GM12878 (cell line): ENCODE results near the gene EYA2. TPM values are rescaled to one million over a fixed set of nuclear protein-coding genes. Genes with fewer than 3 reads are reported as not detected.
A peak's percentile ranks its signal among the peaks of the same experiment; 100 is the strongest.

Source experiments
- ATAC-seq: fragments of 200-7000 bp; cut with Tn5 transposase; 3 replicates; pipeline ENCODE4 v1.9.1; 2020; ENCODE audit warnings: mild to moderate bottlenecking, moderate library complexity
- BruUV-seq: library from RNA; stranded (reverse); fragments of 400-500 nt; replicated peaks from 2 replicates; lab custom pipeline; 2021; lab: Mats Ljungman, UMichigan
- CTCF ChIA-PET: fragments of 300-600 bp; sonication (Branson Sonifier 250); formaldehyde crosslinking; extraction: SDS; loops from one replicate; lab custom pipeline; 2021; ENCODE audit warnings: inconsistent platforms; lab: Yijun Ruan, JAX
- POLR2A ChIA-PET: fragments of 350-600 bp; formaldehyde crosslinking; extraction: SDS; loops from one replicate; lab custom pipeline; 2021; ENCODE audit warnings: inconsistent platforms; lab: Charles Lee
- RAD21 ChIA-PET: fragments of 300-600 bp; sonication (Branson Sonifier 250); formaldehyde crosslinking; loops from one replicate; lab custom pipeline; 2023; ENCODE audit warnings: antibody characterized with exemption; ENCODE audit not compliant: unreplicated experiment; lab: Charles Lee
- SMC1A ChIA-PET: fragments of 300-600 bp; sonication (Branson Sonifier 250); formaldehyde crosslinking; loops from one replicate; lab custom pipeline; 2023; ENCODE audit not compliant: unreplicated experiment, uncharacterized antibody; lab: Charles Lee
- DNase-seq: peaks from one replicate; pipeline ENCODE4 v3.0.0-alpha.2; 2011; ENCODE audit warnings: low read depth, low spot score
- FAIRE-seq: peaks from 3 replicates; lab custom pipeline; 2011; peaks lifted over from hg19 to GRCh38; lab: Jason Lieb, UNC
- H2AFZ ChIP-seq: 2 replicates; pipeline ENCODE4 v1.6.0; 2011; ENCODE audit warnings: low read depth, low read length, control low read depth; ENCODE audit not compliant: control insufficient read depth
- H3K27ac ChIP-seq: 2 replicates; pipeline ENCODE4 v1.5.1; 2011; ENCODE audit warnings: control low read depth; ENCODE audit not compliant: control insufficient read depth, insufficient read depth
- H3K27me3 ChIP-seq, 2 experiments: replicated peaks in 1 of 2; 2 replicates each; pipeline versions ENCODE4 v1.6.0 to v1.6.1; 2011; ENCODE audit warnings: low read length in 1 of 2; ENCODE audit not compliant: control insufficient read depth in 2 of 2, insufficient read depth in 2 of 2
- H3K36me3 ChIP-seq, 2 experiments: 2 replicates each; pipeline ENCODE4 v1.5.1; 2011; ENCODE audit warnings: low read length in 1 of 2; ENCODE audit not compliant: control insufficient read depth in 2 of 2, insufficient read depth in 2 of 2
- H3K4me1 ChIP-seq: 2 replicates; pipeline ENCODE4 v1.6.1; 2011; ENCODE audit warnings: mild to moderate bottlenecking, low read length, moderate library complexity, mixed read lengths; ENCODE audit not compliant: control insufficient read depth, insufficient read depth
- H3K4me2 ChIP-seq: 2 replicates; pipeline ENCODE4 v1.6.0; 2011; ENCODE audit warnings: control low read depth; ENCODE audit not compliant: control insufficient read depth, insufficient read depth
- H3K4me3 ChIP-seq: fragments of 200-600 bp; sonication (generic); 2 replicates; pipeline ENCODE4 v1.5.1; 2016
- H3K79me2 ChIP-seq: 2 replicates; pipeline ENCODE4 v1.6.0; 2011; ENCODE audit warnings: low read length; ENCODE audit not compliant: control insufficient read depth, insufficient read depth
- H3K9ac ChIP-seq: 2 replicates; pipeline ENCODE4 v1.8.0; 2011; ENCODE audit warnings: low read length, control low read depth, mixed read lengths; ENCODE audit not compliant: control insufficient read depth, insufficient read depth
- H3K9me3 ChIP-seq: replicated peaks from 3 replicates; pipeline ENCODE4 v1.5.1; 2011; ENCODE audit warnings: mild to moderate bottlenecking, low read length; ENCODE audit not compliant: control insufficient read depth, insufficient read depth
- H4K20me1 ChIP-seq: 2 replicates; pipeline ENCODE4 v1.6.0; 2011; ENCODE audit not compliant: control insufficient read depth, insufficient read depth
- ASH2L ChIP-seq: fragments of 300-600, 200-600 bp; sonication (generic); IDR thresholded peaks from 2 replicates; pipeline ENCODE4 v1.6.1; 2017; ENCODE audit warnings: low read depth, mild to moderate bottlenecking, borderline replicate concordance
- BHLHE40 ChIP-seq, 2 experiments: fragments of 450-650 bp in 1 of 2; IDR thresholded peaks; 2 replicates each; pipeline ENCODE4 v1.6.1; 2011 to 2017; ENCODE audit warnings: low read depth in 2 of 2, borderline replicate concordance in 1 of 2, improper control_type of control experiment in 1 of 2, low read length in 1 of 2, mild to moderate bottlenecking in 1 of 2
- CHD2 ChIP-seq: IDR thresholded peaks from 2 replicates; pipeline ENCODE4 v1.6.1; 2011; ENCODE audit warnings: low read depth, low read length, improper control_type of control experiment, borderline replicate concordance
- ETV6 ChIP-seq, 2 experiments: fragments of 450-650 bp in 1 of 2; IDR thresholded peaks in 1 of 2; conservative IDR thresholded peaks in 1 of 2; 2 replicates each; pipeline ENCODE4 v1.6.1; 2014; ENCODE audit warnings: antibody characterized with exemption in 1 of 2, borderline replicate concordance in 1 of 2, low read depth in 1 of 2, mild to moderate bottlenecking in 1 of 2, moderate library complexity in 1 of 2
- FOS ChIP-seq: IDR thresholded peaks from 3 replicates; pipeline ENCODE4 v1.6.1; 2011; ENCODE audit warnings: borderline replicate concordance; ENCODE audit not compliant: insufficient read length; ENCODE audit errors: extremely low read depth
- MTA2 ChIP-seq: fragments of 450-650 bp; IDR thresholded peaks from 2 replicates; pipeline ENCODE4 v1.6.1; 2016; ENCODE audit warnings: low read depth, mild to moderate bottlenecking, moderate library complexity
- NFIC ChIP-seq: IDR thresholded peaks from 2 replicates; pipeline ENCODE4 v1.6.1; 2012; ENCODE audit warnings: low read depth, mild to moderate bottlenecking, inconsistent platforms, low read length, moderate library complexity
- NFXL1 ChIP-seq: fragments of 450-650 bp; IDR thresholded peaks from 2 replicates; pipeline ENCODE4 v1.6.1; 2017; ENCODE audit warnings: antibody characterized with exemption, mild to moderate bottlenecking, borderline replicate concordance
- NR2F1 ChIP-seq: fragments of 450-650 bp; conservative IDR thresholded peaks from 2 replicates; pipeline ENCODE4 v1.6.1; 2017; ENCODE audit warnings: mild to moderate bottlenecking
- RELA ChIP-seq: fragments of 450-650 bp; IDR thresholded peaks from 2 replicates; pipeline ENCODE4 v1.8.0; 2014; ENCODE audit warnings: borderline replicate concordance; ENCODE audit not compliant: partially characterized antibody
- SMC3 ChIP-seq: IDR thresholded peaks from 2 replicates; pipeline ENCODE4 v1.6.1; 2011; ENCODE audit warnings: low read length, improper control_type of control experiment, borderline replicate concordance
- SP1 ChIP-seq: IDR thresholded peaks from one replicate; pipeline ENCODE4 v1.6.1; 2011; ENCODE audit warnings: low read depth, low read length
- SREBF1 ChIP-seq: IDR thresholded peaks from 2 replicates; pipeline ENCODE4 v1.6.1; 2012; ENCODE audit warnings: mild to moderate bottlenecking, low read length
- TARDBP ChIP-seq: IDR thresholded peaks from 2 replicates; pipeline ENCODE4 v1.6.1; 2016; ENCODE audit warnings: borderline replicate concordance
- ZNF24 ChIP-seq: fragments of 450-650 bp; IDR thresholded peaks from 2 replicates; pipeline ENCODE4 v1.6.1; 2017; ENCODE audit warnings: antibody characterized with exemption, mild to moderate bottlenecking
- WGBS: methylation state at CpG from one replicate; pipeline ENCODE4 v1.1.6; 2016; ENCODE audit warnings: low lambda C conversion rate; ENCODE audit not compliant: insufficient replicate concordance, insufficient coverage; ENCODE audit errors: missing lambda C conversion rate; 5-methylcytosine and 5-hydroxymethylcytosine counted together
- in situ Hi-C: fragments of 300-500 bp; cut with MboI; formaldehyde crosslinking; loops from 9 replicates; pipeline ENCODE4 v1.14.3; 2018; ENCODE audit warnings: mixed read lengths
- intact Hi-C: fragments of 100-400 bp; cut with micrococcal nuclease; formaldehyde crosslinking; loops from one replicate; pipeline ENCODE4 v1.14.2; 2022; ENCODE audit not compliant: unreplicated experiment
- polyA plus RNA-seq, 11 experiments: library from polyadenylated mRNA; depleted of rRNA in 4 of 11; unstranded in 6 of 11; stranded (reverse) in 5 of 11; fragments of >200 nt; fragmentation: Nextera tagmentation in 4 of 11; fragmentation: Illumina TruSeq in 1 of 11; extraction: Ambion mirVana in 4 of 11; extraction: Trizol in 1 of 11; gene quantifications; 1 replicate in 1 of 11; 2 replicates in 10 of 11; pipeline versions ENCODE4 v1.2.1 to v1.2.3, GENCODE V29; 2011 to 2016; ENCODE audit warnings: inconsistent platforms in 2 of 11, missing spikeins in 2 of 11, low read depth in 1 of 11
- total RNA-seq, 4 experiments: library from RNA; depleted of rRNA in 3 of 4; stranded (reverse); fragments of >200 nt in 3 of 4; fragmentation: Illumina TruSeq in 1 of 4; extraction: Trizol in 1 of 4; gene quantifications; 2 replicates each; pipeline versions ENCODE4 v1.2.1 to v1.2.3, GENCODE V29; 2013 to 2021
- TF ChIP-seq, protein P1 (sequence below): IDR thresholded peaks from 2 replicates; pipeline ENCODE4 v1.6.1; 2011; ENCODE audit warnings: borderline replicate concordance, low read depth, mild to moderate bottlenecking, moderate library complexity, mixed read lengths, low read length; ENCODE audit not compliant: insufficient read depth; ENCODE audit errors: extremely low read length

EYA2 gene
- total and polyA plus RNA-seq, 10 of the 15 experiments (the other 5 are each of a cell fraction or from before 2014, with no cell fraction given) = 0.20 TPM; not detected in 9

DNA sequence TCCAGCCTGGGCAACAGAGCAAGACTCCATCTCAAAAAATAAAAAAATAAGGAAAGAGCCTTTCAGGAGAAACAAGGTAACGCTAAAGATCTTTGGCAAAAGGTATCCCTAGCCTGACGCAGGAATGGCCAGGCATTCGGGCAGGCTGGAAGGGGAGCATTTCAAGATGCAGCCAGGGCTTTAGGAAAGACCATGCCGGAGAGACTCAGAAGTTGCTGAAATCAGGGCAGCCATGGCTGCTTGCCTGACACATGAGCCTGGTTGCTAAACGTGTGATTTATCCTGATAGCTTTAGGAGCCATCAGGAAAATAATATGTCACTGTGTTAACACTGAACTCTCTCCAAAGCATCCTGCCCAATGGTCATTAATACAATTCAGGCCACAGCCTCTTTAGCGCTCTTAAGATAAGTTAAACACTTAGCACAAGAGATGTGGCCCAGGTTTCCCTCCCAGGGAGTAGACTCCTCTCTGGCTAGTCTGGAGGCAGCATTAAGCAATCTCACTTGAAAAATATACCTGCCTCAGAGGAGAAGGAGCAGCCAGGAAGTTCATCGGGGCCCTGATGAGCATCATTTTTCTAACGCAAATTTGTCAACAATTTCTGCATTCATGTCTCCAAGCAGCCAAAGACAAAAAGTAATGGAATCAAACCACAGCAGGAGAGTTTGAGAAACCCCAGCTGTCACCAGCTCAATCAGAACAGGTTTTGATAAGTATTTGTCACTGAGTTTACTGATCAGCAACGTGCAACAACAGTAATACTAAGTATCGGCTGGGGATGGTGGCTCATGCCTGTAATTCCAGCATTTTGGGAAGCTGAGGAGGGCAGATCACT, 261.9 kb downstream of the EYA2 start:
- no peaks in the 10 kb centered on the region; a peak in 2 of 4 replicates for H3K27me3 ChIP-seq
- POLR2A ChIA-PET = interaction anchor here (0.6 kb wide), 1 partner anchor 59 kb away, joined by 3 read pairs; no protein-coding TSS in a partner anchor
- CTCF ChIA-PET = no interaction called here
- no peak overlapping the region for H2AFZ ChIP-seq
- no peak overlapping the region for H3K9ac ChIP-seq
- no peaks in the 10 kb centered on the region for H4K20me1 ChIP-seq
- intact Hi-C loops (no loop called here), in situ Hi-C loops (no loop called here)
- H3K4me1 ChIP-seq = no peaks in the 10 kb centered on the region
- no peaks in the 10 kb centered on the region for H3K9me3 ChIP-seq
- no peak for ATAC-seq
- H3K27ac ChIP-seq = no peak overlapping the region
- no peak for TF ChIP-seq ASH2L
- no peak for TF ChIP-seq CHD2
- no peak for TF ChIP-seq NR2F1
- no peak for TF ChIP-seq NFIC
- TF ChIP-seq NFXL1 = peak; percentile 69; the same call in 1 of the 2 replicates
- TF ChIP-seq, all 136 proteins: peak for 1
- Histone ChIP-seq H3K4me2 (no peak overlapping the region), H3K36me3 (no peaks in the 10 kb centered on the region), H3K4me3 (no peak overlapping the region), H3K79me2 (no peaks in the 10 kb centered on the region)
- SMC1A ChIA-PET = interaction anchor here (0.9 kb wide), 1 partner anchor 739 kb away, joined by 4 read pairs; no protein-coding TSS in a partner anchor
- no peak for FAIRE-seq
- DNase-seq = no peak
- RAD21 ChIA-PET = interaction anchor here (0.5 kb wide), 1 partner anchor 142 kb away, joined by 3 read pairs; no protein-coding TSS in a partner anchor
- no TSS peak for BruUV-seq
- 82% methylated on average over 10 of the region's 10 CpGs for WGBS

DNA sequence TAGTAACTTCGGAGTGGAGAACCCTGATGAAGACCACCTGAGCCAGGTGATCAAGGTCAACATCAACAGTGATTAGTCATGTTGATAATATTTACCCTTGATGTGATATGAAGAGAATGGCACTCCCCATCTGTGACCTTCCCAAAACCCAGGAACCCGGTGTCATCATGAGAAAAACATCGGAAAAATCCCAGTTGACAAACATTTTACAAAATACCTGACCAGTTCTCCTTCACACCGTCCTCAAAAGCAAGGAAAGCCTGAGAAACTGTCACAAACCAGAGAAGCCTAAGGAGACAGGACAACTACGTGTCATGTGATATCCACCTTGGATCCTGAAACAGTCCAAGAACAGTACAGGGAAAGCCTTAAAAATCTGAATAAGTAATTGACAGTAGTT, 264.5 kb downstream of the EYA2 start:
- in situ Hi-C loops = no loop called here
- no TSS peak for BruUV-seq
- Histone ChIP-seq H3K9me3 (no peaks in the 10 kb centered on the region; the same call in 2 of the 3 replicates), H2AFZ (no peak overlapping the region), H3K27me3 (no peaks in the 10 kb centered on the region; a peak in 2 of 4 replicates), H3K9ac (no peak overlapping the region), H3K4me1 (no peaks in the 10 kb centered on the region), H3K79me2 (no peaks in the 10 kb centered on the region), H3K4me2 (no peak overlapping the region), H3K27ac (no peak overlapping the region), H4K20me1 (no peaks in the 10 kb centered on the region), H3K36me3 (no peaks in the 10 kb centered on the region), H3K4me3 (no peak overlapping the region)
- ChIA-PET SMC1A (no interaction called here), CTCF (no interaction called here), POLR2A (no interaction called here), RAD21 (interaction anchor here (0.9 kb wide), 1 partner anchor 35 kb away, joined by 3 read pairs; no protein-coding TSS in a partner anchor)
- FAIRE-seq (no peak), DNase-seq (no peak), ATAC-seq (no peak)
- 63% methylated on average over 5 of the region's 5 CpGs for WGBS
- intact Hi-C loops = no loop called here
- TF ChIP-seq FOS = no peak
- TF ChIP-seq SMC3 = no peak
- no peak for TF ChIP-seq BHLHE40 (IDR thresholded peaks at IDR 0.05; ENCODE audit: borderline replicate concordance in 1 of 2, low read depth in 2 of 2, low read length in 1 of 2)
- TF ChIP-seq ZNF24 = no peak
- TF ChIP-seq SP1 = no peak
- TF ChIP-seq NFXL1 = 0 out of 2 replicates have a peak, but pooled peaks have one; percentile 60
- no peak for TF ChIP-seq RELA
- no peak for TF ChIP-seq MTA2
- TF ChIP-seq ETV6 (conservative IDR thresholded peaks at IDR 0.05 in 1 of 2, IDR thresholded peaks at IDR 0.05 in 1 of 2; ENCODE audit: borderline replicate concordance in 1 of 2, low read depth in 1 of 2) = peak in 1 of 2 experiments; percentile 81; a peak in 1 of 4 replicates
- no peak for TF ChIP-seq TARDBP
- TF ChIP-seq, protein P1, sequence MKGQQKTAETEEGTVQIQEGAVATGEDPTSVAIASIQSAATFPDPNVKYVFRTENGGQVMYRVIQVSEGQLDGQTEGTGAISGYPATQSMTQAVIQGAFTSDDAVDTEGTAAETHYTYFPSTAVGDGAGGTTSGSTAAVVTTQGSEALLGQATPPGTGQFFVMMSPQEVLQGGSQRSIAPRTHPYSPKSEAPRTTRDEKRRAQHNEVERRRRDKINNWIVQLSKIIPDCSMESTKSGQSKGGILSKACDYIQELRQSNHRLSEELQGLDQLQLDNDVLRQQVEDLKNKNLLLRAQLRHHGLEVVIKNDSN = no peak
- TF ChIP-seq SREBF1 = no peak
